HG02852 (cell line): ENCODE results near the gene PARP4.
"Not testable (repeated sequence)": the region's sequence is repeated elsewhere in the genome, so short reads cannot be mapped to it uniquely, and the experiment has no call there.

Experiments
- ATAC-seq: cut with Tn5 transposase; IDR thresholded peaks from one replicate; pipeline ENCODE4 v1.9.1; 2021; ENCODE audit warnings: mild to moderate bottlenecking, moderate library complexity; ENCODE audit not compliant: unreplicated experiment

The PARP4 gene

DNA sequence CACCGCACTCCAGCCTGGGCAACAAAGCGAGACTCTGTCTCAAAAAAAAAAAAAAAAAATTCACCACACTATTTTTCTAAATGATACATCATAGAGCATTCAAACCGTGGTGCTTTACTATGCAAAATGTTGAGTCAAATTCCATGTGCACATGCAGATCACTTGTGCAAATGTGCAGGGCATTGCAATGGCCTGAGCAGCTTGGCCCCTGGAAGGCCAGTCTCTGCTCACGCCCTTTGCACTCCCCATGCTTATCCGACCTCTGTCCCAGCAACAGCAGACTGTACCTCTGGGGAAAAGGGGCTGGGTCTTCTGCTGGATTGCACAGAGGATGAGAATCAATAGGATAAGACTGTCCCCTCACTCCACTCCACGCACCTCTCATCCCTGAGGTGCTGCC is 58.5 kb downstream of the PARP4 start:
- no peak for ATAC-seq

DNA sequence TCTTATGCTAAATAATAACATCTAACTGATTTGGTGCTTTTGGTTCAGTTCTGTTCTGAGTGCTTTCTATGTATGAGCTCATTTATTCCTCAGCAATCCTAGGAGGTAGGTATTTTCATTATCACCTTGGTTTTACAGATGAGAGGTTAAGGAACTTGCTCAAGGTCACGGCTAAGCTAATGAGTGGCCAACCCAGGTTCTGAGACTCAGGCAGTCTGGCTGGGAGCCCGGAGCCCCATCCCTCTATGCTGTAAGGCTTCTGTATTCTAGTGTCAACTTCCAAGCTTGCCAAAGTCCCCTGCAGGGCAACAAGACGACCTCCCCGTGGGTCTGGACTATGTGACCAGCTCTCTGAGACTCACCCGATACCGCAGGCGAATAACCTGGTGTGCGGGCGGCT is 60.5 kb downstream of the PARP4 start:
- no peak for ATAC-seq

- no peak for ATAC-seq
Measured at GRCh38 chr13:24450530-24450929, 62.0 kb downstream of the PARP4 start.

DNA sequence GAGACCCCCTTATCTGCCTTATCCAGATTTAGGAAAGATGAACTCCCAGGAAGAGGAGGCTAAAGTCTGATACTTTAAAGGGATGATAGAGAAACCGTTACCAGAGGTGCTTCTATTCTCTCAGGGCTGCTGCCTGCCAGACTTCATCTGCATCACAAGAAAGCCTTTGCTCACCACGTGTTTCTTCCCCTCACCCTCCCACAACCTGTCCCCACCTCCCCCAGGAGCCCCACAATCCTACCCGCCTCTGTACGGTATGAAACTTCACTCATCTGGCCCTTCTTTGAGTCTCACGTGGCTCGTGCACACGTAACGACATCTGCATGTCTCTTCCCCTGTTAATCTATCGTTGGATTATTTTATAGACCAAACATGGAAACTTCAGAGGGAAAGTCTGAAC is 67.7 kb downstream of the PARP4 start:
- not testable (repeated sequence) for ATAC-seq

DNA sequence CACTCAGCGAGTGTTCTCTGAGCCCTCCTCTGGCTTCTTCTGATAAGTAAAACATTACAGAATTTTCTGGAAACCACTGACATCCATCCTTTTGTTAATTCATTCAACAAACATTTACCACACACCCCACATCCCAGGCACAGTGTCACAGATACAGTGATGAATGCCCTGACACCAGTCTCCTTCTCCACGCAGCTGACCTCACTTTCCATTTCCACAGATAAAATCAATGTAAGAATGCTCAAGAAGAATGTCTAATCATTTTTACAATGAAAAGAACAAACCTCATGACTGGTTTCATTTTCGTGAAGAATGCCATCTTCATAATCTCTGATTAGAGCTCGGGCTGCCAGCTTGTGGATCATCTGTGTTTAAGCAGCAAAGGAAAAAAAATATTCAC is 69.2 kb downstream of the PARP4 start:
- ATAC-seq: no peak

DNA sequence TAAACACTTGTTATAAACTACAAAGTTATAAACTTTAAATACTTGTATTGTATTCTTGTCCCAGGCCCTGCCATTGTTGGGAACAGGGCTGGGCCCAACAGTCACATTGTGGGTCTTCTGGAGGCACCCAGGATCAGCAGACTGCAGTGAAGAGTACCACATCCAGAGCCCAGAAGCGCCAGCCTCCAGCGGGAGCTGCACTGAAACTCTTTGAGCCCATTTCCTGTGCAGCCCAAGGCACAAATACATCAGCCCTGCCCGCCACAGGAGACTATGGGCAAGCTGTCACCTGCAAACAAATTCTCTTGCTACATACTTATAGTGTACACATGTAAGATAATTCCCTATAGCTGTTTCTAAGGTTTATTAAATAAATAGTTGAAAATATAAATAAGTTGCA is 86.5 kb downstream of the PARP4 start:
- not testable (repeated sequence) for ATAC-seq

DNA sequence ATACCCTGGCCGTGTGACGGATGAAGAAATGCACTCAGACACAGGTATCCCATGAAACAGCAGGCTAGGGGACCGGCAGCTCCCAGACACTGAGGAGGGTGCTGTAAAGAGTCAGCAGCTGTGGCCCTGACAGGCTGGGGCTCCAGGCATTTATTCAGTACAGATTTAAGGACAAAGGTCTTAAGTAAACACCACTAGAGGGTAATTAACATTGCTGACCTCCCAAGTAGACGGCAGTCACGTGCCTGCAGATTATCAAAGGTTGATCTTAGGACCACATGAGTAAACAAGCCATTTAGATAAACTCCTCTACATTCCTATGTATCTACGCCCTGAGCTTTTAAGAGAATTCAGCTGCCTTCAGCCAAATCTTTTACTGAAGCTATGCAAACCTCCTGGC is 92.9 kb downstream of the PARP4 start:
- not testable (repeated sequence) for ATAC-seq

DNA sequence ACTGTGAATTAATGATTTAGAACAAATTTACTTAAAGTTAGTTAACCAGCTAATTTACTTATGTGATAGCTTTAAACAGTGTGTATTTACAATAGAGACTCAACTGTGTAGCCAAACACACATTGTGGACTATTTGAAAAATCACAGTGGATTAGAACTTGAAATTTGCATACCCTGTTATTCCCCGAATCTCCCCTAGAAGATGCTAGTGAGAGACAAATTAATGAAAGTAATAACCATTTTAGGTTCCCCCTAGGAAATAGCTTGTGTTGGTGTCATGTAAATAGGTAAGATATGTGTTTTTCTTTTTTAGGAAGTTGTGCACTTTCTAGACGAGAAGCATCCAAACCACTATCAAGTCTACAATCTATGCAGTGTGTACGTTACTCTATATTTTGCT is 104.7 kb downstream of the PARP4 start:
- ATAC-seq: no peak

- ATAC-seq: no peak
Measured at GRCh38 chr13:24406524-24406923, 106.1 kb downstream of the PARP4 start.

DNA sequence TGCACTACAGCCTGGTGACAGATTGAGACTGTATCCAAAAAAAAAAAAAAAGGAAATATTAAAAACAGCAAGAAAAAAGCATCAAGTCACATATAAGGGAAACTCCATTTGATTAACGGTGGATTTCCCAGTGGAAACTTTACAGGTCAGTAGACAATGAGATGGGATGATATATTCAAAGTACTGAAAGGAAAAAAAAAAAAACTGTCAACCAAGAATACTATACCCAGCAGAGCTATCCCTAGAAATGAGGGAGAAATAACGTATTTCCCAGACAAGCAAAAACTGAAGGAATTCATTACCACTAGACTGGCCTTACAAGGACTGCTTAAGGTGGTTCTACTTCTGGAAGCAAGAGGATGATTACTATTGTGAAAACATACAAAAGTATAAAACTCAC is 115.8 kb downstream of the PARP4 start:
- ATAC-seq: no peak

GRCh38 chr13:24392972-24393371 is 119.6 kb downstream of the PARP4 start:
- ATAC-seq: no peak

DNA sequence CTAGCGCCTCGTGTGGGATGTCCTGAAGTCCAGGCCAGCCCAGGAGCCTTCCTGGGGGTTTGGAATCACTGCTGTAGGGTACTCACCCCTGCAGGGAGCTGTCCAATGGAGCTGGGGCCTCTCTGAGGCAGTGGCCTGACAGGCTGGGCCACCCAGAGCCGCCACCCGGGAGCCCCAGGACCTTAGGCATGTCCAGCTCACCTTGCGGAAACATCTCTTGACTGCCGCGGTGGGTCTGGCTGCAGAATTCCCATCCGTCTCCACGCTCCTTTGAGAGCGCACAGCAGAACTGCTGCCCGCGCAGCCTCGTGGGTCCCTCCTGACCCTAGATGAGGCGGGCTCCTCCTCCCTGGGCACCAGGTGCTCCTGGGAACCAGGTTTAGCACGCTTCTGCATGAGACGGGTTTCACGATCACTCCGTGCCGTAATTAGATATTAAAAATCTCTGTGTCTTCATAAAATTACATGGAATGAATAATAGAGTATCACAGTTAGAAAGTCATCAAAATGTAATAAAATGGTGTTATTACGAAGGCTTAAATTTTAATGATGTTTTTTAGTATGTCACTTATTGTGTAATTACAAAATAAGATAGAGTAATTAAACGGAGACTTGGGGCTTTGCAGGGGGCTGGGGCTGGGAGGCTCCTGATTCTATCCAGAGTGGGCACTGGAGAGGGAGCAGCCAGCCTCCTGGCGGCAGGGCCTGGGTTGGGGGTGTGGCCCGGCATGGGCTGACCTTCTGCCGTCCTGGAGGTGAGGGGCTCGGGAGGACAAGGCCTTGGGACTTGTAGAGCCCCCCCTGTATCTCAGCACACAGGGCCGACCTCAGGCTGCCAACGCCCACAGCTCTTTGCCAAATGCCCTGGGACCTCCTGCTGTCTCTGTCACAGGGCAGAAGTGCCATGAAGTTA is 120.6 kb downstream of the PARP4 start:
- not testable (repeated sequence) for ATAC-seq

DNA sequence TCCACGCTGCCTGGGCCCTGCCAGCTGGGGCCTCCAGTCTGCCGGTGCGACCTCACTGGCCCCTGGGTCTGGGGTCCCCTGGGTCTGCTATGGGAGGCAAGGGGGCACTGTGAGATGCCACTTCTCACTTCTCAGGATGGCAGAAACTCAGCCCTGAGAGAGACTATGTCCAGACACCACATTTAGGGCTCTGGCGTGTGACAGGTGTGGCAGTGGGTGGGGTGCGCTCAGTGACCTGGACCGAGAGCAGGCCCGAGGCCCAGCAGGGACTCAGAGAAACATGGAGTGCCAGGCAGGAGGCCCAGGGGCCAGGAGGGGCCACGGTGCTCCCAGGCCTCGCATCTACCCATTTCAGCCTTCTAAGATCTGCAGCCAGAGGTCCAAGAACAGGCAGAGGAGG is 121.8 kb downstream of the PARP4 start:
- not testable (repeated sequence) for ATAC-seq

DNA sequence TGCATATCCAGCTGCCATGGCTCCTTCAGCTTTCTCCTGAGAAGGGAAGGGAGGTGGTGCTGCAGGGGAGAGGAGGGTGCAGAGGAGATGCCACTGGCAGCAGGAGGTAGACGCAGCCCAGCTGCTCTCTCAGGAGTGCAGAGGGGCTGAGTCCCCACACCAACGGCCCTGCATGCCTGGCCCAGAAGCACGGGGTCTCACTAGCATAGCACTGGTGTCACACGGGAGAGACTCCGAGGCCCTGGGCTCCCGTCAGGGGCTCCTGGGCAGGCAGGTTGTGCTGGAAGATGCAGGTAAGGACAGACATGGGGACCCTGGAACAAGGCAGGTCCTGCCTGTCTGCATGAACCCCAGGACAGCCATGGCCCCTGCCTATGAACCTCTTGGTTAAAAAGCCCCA is 123.1 kb downstream of the PARP4 start:
- no peak for ATAC-seq

- not testable (repeated sequence) for ATAC-seq
Measured at GRCh38 chr13:24388743-24389142, 123.8 kb downstream of the PARP4 start.

DNA sequence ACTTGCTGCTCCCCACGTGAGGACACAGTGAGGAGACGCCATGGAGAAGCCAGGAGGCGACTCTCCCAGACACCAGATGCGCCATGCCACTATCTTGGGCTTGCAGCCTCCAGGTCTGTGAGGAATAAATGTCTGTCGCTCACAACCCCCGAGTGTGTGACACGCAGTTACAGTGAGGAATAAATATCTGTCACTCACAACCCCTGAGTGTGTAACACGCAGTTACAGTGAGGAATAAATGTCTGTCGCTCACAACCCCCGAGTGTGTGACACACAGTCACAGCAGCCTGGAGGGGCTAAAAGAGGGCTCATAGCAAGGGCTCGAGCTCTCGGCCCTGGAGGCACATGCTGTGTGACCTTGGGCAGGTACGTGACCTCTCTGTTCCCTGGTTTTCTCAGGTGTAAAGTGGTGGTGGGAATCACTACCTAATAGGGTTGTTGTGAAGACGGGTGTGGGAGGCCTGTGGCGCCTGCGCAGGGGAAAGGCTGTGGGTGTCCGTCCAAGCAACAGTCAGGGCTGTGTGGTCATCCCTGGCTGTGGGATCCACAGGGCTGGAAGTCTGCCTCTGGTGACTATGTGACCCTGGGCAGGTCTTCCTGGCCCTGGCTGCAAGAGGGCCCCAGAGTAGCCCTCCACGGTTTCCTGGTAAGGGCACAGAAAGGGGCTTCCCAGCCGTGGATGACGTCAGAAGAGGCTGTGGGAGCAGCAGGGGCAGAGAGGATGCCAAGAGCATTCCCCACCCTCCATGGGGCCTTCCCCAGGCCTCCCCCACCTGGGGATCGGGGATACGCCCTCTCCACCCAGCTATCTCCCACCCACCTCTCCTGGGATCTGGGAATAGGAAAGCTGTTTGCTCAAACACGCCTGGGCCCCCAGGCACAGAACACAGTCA is 125.5 kb downstream of the PARP4 start:
- ATAC-seq: no peak

GRCh38 chr13:24385902-24386301 is 126.7 kb downstream of the PARP4 start:
- no peak for ATAC-seq

GRCh38 chr13:24384946-24385345 is 127.6 kb downstream of the PARP4 start:
- ATAC-seq: not testable (repeated sequence)

- not testable (repeated sequence) for ATAC-seq
Measured at GRCh38 chr13:24384091-24384490, 128.5 kb downstream of the PARP4 start.

GRCh38 chr13:24381541-24382265 is 130.9 kb downstream of the PARP4 start:
- no peak for ATAC-seq

DNA sequence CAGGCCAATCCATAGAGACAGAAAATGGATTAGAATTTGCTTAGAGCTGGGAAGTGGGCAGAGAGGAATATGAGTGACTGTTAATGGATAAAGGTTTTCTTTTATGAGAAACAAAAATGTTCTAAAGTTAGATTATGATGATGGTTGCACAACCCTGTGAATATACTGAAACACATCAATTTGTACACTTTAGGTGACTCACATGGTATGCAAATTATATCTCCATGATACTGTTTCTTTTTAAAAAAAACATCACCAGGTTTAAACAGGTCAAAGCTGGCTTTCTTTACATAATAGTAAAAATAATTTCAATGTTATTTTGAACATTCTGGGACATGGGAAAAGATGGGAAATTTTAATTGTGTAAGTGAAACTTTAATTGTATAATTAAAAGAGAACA is 131.7 kb downstream of the PARP4 start:
- ATAC-seq: not testable (repeated sequence)
